Posterior vena cava (tissue), 2 donors: ENCODE data around the gene PEPD. TPM values are rescaled to one million over a fixed set of nuclear protein-coding genes. Genes with fewer than 3 reads are reported as not detected.

Source experiments
- DNase-seq: peaks from one replicate; pipeline ENCODE4 v3.0.0-alpha.2; 2020; ENCODE audit warnings: low spot score
- intact Hi-C, 2 donors: fragments of 100-400 bp; cut with DNase I; formaldehyde crosslinking; loops; one replicate each; pipeline versions ENCODE4 v1.14.1 to v1.14.2; 2022 to 2023
- total RNA-seq, 2 donors: library from RNA; stranded (reverse); fragmentation: NEBNext Ultra II Directional; extraction: Animal tissue kit (Norgen Biotek cat#: 25700); gene quantifications; one replicate each; pipeline ENCODE4 v1.2.1, GENCODE V29; 2021
- donor health status: DM: yes; HTN: yes; CAD: no.
- donor health status: DM: yes; HTN: yes; CAD: no.

The PEPD gene
- total RNA-seq, 2 donors from 2014 or later: 63.5 to 70.6 TPM

DNA sequence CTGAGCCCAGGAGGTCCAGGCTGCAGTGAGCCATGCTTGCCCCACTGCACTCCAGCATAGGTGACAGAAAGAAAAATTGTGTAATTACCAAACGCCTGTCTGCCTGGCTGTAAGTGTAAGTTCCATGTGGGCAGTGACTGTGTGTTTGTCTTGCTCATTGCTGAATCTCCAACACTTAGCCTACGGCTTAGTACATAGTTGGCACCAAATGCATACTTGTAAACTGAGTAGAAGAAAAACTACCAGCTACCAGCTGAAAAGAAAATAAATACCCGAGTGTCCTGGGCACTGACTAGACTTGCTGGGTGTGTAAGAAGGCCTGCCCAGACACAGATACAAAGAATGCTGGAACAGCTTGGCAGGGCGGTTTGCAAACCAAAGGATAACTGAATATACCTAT is 150.8 kb downstream of the PEPD start:
- DNase-seq: no peak
- intact Hi-C loops: loop anchor here (5.0 kb wide), 2 partner anchors 68 to 1207 kb away; partner anchors contain the start of gene CEBPA (in 1 of the 2)

DNA sequence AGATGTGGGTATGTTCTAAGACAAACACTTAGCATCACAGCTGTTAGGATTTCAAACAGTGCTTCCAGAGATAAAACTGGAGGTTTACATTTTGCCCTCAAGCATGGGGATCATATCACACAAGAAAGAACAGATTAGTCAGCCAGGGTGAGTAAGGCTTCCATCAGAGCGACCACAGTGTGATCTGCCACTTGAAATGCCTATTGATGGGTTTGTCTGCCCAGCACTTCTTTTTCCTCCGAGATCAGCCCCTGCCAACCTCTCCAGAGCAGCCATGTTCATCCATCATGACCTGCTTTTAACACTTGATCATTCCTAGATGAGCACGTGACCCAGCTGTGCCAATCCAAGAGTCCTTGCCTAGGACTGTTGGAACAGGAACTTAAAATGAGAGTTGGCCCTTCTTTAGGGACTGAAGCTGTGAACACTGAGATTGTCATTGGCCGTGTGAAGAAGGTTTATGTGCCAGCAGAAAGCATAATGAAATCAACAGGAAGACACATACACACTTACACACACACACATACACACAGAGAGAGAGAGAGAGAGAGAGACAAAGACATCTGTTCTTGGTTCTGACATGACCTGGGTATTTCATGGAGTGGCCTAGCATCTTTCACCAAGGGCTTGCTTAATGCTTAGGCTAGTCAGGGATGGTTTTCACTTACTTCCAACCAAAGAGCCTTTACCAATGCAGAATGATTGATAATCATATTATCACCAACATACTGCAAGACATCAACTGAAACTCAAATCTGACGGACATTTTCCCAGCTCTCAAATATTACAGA is 153.3 kb downstream of the PEPD start:
- intact Hi-C loops: no loop called here
- no peak for DNase-seq

DNA sequence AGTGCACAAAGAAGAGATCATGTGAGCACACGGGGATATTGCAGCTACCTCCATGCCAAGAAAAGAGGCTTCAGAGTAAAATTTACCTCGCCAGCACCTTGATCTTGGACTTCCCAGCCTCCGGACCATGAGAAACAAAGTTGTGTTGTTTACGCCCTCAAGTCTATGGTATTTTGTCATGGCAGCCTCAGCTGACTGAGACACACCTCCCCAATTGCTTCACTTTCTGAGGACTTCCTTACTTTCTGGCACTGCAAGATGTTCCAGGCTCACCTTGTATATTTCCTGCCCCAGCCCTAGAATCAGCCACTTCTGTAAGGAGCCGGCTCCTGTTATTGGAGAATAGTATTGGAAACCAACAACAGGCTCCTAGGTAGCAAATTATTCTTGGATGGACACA is 154.7 kb downstream of the PEPD start:
- no peak for DNase-seq
- intact Hi-C loops: no loop called here

DNA sequence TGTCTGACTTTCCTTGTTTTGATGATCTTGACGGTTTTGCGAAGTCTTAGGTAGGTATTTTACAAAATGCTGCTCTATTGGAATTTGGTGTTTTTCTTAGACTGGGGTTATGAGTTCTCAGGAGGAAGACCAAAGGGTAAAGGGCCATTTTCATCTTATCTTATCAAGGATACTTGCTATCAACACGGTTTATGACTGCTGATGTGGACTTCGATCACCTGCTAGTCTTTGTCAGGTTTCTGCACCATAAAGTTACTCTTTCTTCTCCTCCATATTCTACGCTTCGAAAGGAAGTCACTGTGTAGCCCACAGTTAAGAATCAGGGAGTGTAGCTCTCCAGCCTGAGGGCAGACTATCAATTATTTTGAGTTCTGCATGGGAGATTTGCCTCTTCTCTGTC is 155.5 kb downstream of the PEPD start:
- no peak for DNase-seq
- intact Hi-C loops: no loop called here

DNA sequence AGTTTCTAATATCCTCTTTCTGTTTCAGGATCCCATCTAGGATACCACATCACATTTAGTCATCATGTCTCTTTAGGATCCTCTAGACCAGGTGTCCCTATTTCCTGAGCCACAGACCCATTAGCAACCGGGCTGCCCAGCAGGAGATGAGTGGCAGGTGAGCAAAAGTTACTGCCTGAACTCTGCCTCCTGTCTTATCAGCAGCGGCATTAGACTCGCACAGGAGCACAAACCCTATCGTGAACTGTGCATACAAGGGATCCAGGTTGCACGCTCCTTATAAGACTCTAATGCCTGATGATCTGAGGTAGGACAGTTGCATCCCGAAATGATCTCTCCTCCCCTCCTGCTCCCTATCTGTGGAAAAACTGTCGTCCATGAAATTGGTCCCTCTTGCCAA is 155.9 kb downstream of the PEPD start:
- DNase-seq: no peak
- intact Hi-C loops: no loop called here

DNA sequence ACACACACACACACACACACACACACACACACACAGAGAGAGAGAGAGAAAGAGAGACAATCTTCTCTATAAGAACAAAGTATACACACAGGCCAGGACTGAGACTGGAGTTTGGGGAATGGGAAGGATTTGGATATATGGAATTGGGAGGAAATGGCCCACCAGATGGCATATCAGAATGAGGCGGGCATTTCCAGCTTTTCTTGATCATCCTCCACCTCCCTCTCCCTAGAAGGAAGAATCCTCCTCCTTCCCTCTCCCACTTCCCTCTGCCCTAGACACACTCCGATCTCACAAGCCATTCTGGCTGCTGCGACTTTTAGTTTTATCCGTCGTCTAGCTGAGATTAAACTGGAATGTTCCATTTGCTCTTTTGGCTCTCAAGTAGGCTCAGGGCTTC is 158.1 kb downstream of the PEPD start:
- intact Hi-C loops: no loop called here

DNA sequence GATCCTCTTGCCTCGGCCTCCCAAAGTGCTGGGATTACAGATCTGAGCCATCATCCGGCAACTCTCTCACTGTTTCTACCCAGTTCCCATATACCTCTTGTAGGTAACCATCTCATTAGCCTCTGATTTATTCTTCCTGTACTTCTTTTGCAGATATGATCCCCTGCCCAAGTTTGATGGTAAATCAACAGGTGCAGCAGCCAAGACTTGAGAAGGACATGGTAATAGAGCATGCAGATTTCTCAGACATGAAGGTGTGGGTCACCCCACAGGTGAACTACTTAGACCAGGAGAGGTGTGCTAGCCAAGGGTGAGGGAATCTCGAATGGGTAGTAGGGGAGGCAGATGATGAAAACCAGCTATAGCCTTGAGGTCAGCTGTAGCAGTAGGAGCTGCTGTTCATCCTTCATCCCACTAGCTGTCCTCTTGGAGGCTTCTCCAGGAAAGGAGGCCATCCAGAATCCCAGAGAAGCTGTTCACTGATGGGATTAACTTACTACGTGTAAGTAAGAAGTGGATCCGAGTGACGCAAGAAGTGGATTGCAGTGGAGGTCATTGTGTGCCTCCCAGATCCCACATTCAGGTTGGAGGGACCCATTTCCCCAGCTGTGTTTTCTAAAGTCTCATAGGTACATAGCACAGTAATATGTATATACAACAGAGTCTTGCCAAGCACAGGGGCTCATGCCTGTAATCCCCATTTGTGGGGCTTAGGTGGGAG is 158.9 kb downstream of the PEPD start:
- DNase-seq: no peak
- intact Hi-C loops: no loop called here

More for the DNA sequence above, 158.1 kb downstream of the PEPD start:
- DNase-seq: no peak

DNA sequence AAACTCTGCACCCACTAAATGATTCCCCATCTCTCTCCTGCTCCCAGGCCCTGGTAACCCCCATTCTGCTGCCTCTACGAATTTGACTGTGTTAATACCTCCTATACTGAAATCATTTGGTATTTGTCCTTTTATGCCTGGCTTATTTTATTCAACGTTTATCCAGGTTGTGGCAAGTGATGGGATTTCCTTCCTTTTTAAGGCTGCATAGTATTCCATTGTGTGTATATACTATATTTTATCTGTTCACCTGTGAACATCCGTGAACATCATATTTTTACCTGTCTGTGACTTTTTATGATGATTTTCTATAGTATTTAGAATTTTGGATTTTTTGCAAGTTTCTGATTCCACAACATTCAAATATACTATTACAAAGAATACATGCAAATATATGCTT is 162.0 kb downstream of the PEPD start:
- intact Hi-C loops: no loop called here
- no peak for DNase-seq

DNA sequence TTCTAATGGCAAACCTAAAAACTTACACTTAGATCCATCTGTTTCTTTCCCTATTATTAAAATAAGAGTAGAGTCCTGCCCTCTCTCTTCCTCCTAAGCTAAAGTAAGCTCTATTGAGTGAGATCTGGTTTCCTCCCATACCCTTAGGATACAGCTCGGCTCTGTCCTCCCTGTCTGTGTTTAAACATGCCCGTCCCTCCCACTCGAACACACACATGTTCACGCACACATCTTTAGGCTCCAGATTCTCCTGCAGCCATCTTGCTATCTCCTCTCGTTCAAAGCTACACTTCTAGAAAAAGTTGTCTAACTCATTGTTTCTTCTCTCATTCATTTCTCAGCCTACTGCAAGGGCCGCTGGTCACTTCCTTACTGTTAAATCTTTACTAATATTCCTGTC is 163.2 kb downstream of the PEPD start:
- DNase-seq: no peak
- intact Hi-C loops: no loop called here

DNA sequence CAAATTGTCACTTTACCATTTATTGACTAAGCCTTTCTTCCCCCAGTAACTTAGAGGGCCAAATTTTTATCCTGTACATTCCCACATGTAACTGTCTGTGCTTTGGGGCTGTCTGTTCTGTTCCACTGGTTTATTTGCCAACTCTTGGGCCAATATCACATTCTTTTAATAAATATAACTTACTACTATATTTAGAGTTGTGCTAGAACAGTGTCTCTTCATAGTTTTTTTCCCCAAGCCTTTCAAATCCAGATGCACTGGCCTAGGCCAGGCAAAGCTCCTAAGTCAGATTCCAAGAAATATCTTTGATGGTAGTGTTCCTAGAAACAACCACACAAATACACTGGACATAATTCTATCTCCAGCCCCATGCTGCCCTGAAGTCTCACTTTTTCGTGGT is 164.0 kb downstream of the PEPD start:
- intact Hi-C loops: no loop called here
- DNase-seq: no peak

DNA sequence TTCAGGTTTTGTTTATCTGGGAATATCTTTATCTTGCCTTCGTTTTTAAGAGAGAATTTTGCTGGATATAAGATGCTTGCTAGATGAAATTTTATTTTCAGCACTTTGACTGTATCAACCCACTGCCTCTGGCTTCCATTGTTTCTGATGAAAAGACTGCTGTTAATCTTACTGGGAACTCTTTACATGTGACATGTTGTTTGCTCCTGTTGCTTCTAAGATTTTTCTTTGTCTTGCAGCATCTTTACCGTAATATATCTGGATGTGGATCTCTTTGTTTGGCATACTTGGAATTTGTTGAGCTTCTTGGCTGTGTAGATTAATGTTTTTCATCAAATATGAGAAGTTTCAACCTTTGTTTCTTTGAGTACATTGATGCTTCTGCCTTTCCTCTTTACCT is 166.1 kb downstream of the PEPD start:
- intact Hi-C loops: no loop called here
- no peak for DNase-seq

DNA sequence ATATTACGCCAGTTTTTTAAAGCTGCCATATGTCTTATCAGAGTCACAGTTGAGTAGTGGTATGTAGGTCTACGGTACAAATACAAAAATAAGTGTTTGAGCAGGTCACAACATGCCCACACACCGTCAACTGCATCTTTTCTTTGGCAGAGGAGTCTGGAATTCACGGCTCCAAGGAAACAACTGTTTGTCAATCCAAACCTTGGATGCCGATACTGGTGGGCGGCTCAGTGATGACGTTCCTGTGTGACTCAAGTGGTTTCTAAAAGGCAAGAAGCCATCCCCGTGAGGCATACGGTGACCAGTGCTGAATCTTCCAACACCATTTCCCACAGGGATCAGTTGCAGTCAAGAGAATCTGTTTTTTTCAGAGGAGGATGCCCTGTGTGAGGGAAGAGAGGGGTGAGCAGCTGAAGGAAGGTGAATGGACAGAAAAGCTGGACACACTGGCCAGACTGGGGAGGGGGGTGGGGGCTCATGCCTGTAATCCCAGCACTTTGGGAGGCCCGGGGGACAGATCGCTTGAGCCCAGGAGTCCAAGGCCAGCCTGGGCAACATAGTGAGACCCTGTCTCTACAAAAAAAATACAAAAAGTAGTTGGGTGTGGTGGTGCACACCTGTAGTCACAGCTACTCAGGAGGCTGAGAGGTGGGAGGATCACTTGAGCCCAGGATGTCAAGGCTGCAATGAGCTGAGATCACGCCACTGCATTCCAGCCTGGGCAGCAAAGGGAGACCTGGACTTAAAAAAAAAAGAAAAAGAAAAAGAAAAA is 170.9 kb downstream of the PEPD start:
- DNase-seq: peak; percentile 87
- intact Hi-C loops: no loop called here

DNA sequence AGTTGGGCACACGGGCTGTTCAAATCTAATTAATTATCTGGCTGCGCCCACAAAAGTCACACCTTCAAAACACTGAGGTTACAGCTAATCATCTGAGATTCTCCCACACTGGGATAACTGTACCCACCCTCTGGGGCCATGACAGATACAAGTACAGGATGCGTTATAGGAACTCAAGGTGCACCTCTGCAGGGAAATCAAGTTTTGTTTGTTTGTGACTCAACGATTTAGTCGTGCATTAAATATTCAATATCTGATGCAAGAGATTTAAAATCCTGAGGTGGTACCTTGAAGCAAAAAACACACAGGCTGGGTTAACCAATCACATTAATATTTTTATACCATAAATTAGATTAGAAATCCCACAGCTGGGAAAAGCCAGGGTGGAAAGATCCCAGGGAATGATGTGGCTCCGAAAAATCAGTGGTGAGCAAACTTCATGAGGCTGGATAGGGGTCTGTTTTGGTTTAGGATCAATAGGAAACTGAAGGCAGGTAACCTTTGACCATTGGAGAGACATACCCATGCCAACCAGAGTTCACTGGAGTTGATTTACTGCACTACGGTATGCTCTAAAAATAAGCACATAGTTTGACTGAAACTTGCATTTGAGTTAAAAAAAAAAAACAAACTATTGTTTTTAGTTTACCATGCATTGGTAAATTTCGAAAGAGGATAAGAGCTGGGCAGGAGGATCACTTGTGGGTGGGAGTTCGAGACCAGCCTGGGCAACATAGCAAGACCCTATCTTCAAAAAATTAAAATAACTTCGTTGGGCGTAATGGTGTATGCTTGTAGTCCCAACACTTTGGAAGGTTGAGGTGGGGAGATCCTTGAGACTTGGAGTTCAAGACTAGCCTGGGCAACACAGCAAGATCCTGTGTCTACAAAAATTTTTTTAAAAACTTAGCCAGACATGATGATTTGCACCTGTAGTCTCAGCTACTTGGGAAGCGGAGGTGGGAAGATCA is 172.0 kb downstream of the PEPD start:
- intact Hi-C loops: no loop called here
- DNase-seq: no peak

DNA sequence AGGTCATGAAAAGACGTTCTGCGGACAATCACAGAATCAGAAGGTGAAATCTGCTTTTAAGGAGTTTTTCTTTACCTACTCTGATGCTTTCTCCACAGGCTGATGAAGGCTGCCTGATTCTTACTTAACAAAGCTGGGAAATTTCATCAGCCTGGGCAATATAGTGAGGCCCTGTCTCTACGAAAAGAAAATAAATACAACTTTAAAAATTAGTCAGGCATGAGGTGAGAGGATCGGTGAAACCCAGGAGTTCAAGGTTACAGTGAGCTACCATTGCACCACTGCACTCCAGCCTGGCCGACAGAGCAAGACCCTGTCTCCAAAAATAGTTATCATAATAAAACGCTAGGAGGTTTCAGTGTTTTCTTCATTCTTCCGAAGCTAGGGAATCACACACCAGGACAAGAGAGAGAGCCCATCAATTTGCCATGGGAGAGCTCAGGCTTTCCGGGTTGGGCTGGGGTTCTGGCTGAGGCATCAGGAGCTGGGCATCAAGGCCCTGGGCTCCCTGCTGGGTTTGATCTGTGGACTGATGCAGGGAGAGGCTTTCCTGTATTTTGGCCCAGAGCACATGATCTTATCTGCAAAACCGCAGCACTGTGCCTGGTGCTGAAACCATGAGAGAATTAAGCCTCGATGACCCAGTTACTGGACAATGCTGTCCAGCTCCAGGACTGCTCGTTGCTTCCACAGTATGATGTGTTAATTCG is 173.1 kb downstream of the PEPD start:
- intact Hi-C loops: no loop called here
- DNase-seq: no peak

DNA sequence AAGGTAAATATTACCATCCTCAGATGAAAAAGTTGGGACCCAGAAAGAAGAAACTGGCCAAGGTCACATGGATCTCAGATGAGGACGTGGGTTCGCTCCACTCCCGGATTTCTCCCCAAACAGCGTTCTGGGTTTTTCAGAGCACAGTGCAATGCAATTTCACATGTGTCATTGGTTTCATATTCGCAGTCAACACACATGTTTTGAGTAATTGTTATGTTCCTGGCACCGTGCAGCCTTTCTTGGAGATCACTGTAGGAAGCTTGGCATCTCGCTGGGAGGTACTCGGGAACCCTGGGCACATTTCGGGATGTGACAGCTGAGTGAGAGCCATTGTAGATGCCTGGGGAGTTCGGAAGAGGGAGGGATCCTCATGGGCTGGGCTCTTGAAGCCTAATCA is 174.3 kb downstream of the PEPD start:
- intact Hi-C loops: no loop called here
- no peak for DNase-seq

DNA sequence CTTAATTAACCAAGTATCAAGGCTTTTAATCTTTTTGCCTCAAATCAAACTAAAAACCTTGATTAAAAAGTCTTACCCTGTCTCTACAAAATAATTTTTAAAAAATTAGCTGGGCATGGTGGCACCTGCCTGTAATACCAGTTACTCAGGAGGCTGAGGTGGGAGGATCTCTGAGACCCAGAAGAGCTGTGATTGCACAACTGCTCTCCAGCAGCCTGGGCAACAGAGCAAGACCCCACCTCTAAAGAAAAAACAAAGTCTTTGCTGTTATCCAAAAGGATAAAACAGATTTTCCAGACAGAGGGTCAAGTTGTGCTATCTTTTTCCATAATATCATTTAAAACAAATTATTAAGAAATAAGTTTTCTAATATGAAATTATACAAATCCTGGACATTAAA is 174.9 kb downstream of the PEPD start:
- no peak for DNase-seq
- intact Hi-C loops: no loop called here

DNA sequence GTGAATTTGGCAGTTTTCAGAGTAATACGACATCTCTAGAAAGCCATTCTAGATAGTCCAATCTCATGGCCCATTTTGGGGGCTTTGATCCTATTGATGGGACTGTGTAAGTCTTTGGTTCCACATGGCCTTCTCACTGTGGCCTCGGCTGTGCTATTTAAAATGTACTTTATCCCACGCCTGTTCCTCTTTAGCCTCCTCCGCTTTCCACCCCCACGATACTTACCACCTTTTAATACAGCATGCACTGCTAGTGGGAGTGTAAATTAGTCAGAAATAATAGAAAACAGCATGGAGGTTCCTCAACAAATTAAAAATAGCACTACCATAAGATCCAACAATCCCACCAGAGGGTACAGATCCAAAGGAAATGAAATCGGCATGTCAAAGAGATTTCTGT is 176.4 kb downstream of the PEPD start:
- no peak for DNase-seq
- intact Hi-C loops: no loop called here

DNA sequence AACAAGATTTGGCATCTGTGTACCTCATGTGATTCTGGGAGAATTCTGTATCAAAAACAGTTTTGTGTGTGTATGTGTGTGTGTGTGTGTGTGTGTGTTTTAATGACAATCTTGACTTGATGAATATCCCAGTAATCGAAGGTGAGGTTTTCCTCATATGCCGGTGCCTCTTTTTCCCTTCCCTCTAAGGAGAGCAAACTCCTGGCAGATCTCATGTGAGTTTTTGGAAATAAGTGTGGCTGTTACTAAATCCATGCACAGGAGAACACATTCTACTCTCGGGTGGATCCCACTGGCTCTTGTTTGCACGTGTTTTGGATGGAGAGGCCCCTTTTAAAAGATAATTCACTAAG is 177.0 kb downstream of the PEPD start:
- no peak for DNase-seq
- intact Hi-C loops: no loop called here
